NCI-H524 treated with DMSO at 0.1 percent for 48 hours (cell line): ENCODE data around the gene NUDT6.

Source experiments
- DNase-seq: peaks from one replicate; lab custom pipeline; 2025; lab: John Stamatoyannopoulos, UW

NUDT6 gene

GRCh38 chr4:122914292-122914904, 8.0 kb downstream of the NUDT6 start:
- no peak for DNase-seq

DNA sequence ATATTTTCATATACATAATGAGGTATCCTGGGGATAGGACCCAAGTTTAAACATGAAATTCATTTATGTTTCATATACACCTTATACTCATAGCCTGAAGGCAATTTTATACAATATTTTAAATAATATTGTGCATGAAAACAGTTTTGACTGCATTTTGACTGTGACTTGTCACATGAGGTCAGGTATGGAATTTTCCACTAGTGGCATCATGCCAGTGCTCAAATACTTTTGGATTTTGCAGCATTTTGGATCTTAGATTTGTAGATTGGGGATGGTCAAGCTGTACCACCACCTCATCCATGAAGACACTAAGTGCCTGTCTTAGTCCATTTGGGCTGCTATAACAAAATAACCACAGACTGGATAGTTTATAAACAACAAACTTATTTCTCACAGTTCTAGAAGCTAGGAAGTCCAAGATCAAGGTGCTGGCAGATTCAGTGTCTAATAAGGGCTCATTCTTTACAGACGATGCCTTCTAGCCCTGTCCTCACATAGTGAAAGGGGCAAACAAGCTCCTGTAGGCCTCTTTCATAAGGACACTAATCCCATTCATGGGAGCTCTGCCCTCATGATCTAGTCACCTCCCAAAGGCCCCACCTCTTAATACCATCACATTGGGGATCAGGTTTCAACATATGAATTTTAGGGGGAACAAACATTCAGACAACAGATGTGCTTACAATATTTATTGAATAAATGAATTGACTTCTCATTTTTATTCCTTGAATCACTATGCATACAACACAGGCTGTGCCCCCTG, 9.4 kb downstream of the NUDT6 start:
- DNase-seq, result no peak

DNA sequence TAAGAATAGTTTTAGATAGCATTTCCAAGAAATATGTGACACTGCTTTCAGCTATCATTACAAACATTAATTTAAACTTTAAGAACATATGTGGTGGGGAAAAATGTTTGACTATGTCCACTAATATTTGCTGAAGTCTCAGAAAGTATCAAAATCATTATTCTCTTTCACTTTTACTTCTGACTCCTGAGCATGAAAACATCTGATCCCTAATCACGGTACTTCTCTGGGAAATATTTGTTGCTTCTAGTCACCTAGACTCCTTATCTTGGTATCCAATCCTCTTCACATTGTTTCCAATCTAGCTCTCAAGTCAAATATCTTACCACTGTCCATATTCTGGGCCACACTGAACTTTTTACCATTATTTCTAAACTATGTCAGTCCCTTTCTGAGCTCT, 10.8 kb downstream of the NUDT6 start:
- DNase-seq, result no peak

DNA sequence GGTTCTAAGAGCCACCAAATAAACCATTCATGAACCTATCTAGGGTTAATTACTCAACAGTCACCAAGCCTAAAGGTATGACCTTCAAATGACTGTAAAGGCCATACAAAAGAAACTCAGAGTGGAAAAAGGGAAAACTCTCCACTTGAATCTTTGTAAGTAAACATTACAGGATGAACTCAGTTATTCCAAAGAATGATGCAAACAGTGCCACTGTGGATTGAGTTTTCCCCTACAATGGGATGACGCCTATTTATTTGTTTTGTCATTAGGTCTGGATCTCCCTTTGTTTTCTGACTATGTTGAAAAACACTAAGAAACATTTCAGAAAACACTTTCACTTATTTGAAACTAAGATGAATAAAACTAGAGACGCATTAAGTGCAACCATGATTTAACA, 12.7 kb downstream of the NUDT6 start:
- DNase-seq, result no peak

- DNase-seq, result no peak
These were observed 14.2 kb downstream of the NUDT6 start for GRCh38 chr4:122908223-122908622.

GRCh38 chr4:122906859-122907305, 15.5 kb downstream of the NUDT6 start:
- no peak for DNase-seq

DNA sequence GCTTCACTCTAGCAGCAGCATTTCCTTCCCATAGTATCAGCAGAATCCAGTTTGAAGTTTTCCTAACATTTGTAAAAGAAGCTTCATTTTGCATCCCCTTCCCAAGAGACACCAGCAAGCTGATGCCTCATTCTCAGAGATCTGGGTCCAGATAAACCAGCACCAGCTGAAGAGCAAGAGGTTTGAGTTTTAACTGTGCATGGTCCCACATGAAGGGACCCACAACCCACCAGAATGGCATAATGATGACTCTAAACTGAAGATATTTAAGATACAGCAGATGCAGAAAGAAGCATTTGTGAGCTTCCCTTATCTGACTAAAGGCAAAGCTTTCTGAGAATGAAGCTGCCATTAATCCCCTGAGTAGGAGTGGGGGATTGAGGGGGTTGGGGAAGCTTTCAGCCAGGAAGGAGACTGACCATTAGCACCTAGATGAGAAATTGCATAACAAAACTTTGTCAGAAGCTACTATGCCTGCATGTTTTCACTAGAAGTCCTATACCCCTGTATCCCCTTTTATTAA, 18.6 kb downstream of the NUDT6 start:
- no peak for DNase-seq

GRCh38 chr4:122901247-122902010, 21.0 kb downstream of the NUDT6 start:
- no peak for DNase-seq

DNA sequence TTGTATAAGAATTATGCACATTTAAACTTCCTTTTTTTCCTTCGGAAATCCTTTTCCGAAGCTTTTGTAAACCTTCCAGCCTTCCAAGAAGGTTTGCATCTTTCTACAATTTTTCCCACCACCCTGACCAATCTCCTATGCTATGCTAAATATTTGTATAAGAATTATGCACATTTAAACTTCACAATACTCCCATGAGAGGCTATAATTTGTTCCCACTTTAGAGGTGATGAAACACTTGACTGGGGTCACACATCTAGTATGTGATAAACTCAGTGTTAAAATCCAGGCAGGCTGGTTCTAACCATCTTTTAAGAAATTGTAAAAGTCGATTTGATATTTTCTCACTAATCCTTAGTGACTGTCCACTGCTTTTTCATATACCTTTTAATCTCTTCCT, 22.1 kb downstream of the NUDT6 start:
- no peak for DNase-seq

GRCh38 chr4:122899682-122900081, 22.7 kb downstream of the NUDT6 start:
- DNase-seq, result no peak

DNA sequence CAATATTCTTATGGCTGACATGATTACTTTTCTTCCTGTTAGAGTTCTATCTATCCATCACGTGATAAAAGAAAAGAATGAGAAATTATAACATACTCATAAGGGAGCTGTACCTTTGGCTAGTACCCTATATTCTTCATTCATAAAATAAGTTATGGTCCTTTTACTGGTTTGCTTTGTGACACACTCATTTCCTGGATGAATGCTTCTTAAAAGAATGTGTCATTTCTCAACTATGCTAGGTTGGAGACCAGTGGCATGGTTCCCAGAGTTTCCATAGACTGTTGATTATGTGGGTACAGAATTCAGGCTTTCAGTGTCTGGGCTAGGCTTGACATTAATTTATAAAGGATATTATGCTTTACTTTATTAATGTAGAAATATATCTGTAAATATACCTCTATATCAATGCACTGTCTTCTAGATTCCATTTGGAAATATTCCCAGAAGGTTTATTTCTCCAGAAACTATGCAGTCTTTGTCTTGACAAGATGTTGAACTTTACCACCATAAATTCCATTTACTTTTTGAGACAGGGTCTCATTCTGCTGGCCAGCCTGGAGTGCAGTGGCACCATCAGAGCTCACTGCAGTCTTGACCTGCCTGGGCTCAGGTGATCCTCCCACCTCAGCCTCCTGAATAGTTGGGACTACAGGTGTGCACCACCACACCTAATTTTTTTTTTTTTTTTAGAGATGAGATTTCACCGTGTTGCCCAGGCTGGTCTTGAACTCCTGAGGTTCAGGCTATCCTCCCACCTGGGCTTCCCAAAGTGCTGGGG, 23.8 kb downstream of the NUDT6 start:
- no peak for DNase-seq

GRCh38 chr4:122896270-122896669, 26.1 kb downstream of the NUDT6 start:
- DNase-seq, result no peak

- no peak for DNase-seq
These were observed 26.9 kb downstream of the NUDT6 start for GRCh38 chr4:122895336-122895995.

GRCh38 chr4:122894827-122895226, 27.6 kb downstream of the NUDT6 start:
- no peak for DNase-seq

DNA sequence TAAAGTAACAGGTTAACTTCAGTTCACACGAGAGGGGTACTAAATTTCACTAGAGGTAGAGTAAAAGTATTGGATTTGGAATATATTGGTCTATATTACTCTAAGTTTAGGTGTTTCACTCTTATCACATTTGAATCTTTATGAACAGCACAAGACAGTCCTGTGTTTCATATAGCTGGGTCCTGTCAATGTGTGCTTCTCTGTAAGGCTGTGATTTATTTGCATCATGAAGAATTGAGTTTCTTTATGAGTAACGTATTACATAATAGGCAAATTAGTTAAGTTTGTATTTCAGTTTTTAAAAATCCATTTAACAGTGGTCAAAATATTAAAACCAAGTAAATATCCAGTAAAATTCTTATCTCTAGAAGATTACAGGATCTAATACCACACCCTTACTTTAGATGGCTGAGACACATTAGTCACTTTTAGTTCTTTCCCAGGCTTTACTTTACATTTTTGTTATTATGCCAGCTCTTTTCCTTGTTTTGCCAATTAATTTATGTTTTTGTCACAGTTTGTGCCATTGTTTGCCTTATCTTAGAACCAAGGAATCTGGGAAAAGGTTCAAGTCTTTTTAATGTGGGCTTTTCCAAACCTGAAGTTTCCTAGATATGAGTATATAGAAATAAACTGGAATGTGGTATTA, 32.1 kb downstream of the NUDT6 start:
- no peak for DNase-seq

- no peak for DNase-seq
These were observed 32.7 kb downstream of the NUDT6 start for GRCh38 chr4:122889726-122890125.

GRCh38 chr4:122884499-122884898, 37.9 kb downstream of the NUDT6 start:
- no peak for DNase-seq

GRCh38 chr4:122882857-122883735, 39.3 kb downstream of the NUDT6 start:
- no peak for DNase-seq

- no peak for DNase-seq
These were observed 43.4 kb downstream of the NUDT6 start for GRCh38 chr4:122879001-122879400.

GRCh38 chr4:122876456-122876855, 45.9 kb downstream of the NUDT6 start:
- no peak for DNase-seq
